Esophagus muscularis mucosa (tissue), 3 donors: ENCODE data around the gene CDCA7.

Source experiments
- POLR2AphosphoS5 ChIP-seq, 2 donors: sonication (generic); formaldehyde crosslinking; IDR thresholded peaks; one replicate each; pipeline ENCODE4 v1.6.1; 2017; ENCODE audit warnings: antibody characterized with exemption in 2 of 2
- TF ChIP-seq, protein P1 (sequence below), 3 experiments: fragments of 200-600 bp in 2 of 3; fragments of 450-650 bp in 1 of 3; sonication (generic) in 2 of 3; IDR thresholded peaks; one replicate each; pipeline ENCODE4 v1.5.1; 2017 to 2019; ENCODE audit warnings: antibody characterized with exemption in 3 of 3, mild to moderate bottlenecking in 2 of 3, moderate library complexity in 1 of 3

DNA sequence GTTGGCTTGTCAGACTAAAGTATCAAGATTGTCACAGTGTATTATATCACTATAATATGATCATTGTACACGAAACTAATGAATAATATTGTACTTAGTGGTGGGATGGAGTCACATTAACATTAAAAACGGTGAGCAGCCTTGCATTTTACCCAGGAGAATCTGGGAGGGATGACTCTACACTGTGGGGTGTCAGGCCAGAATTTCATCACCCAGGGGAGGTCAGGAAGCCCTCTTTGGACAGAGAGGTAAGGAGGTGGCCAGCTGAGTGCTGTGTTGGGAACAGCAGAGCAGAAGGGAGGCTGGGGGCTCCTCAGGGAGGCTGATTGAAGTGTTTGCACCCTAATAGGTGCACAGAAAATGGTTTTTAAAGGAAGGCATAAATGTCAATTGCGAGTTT lies 33.0 kb downstream of the CDCA7 start:
- TF ChIP-seq, protein P1, sequence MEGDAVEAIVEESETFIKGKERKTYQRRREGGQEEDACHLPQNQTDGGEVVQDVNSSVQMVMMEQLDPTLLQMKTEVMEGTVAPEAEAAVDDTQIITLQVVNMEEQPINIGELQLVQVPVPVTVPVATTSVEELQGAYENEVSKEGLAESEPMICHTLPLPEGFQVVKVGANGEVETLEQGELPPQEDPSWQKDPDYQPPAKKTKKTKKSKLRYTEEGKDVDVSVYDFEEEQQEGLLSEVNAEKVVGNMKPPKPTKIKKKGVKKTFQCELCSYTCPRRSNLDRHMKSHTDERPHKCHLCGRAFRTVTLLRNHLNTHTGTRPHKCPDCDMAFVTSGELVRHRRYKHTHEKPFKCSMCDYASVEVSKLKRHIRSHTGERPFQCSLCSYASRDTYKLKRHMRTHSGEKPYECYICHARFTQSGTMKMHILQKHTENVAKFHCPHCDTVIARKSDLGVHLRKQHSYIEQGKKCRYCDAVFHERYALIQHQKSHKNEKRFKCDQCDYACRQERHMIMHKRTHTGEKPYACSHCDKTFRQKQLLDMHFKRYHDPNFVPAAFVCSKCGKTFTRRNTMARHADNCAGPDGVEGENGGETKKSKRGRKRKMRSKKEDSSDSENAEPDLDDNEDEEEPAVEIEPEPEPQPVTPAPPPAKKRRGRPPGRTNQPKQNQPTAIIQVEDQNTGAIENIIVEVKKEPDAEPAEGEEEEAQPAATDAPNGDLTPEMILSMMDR (IDR thresholded peaks at IDR 0.05): no peak
- no peak for TF ChIP-seq POLR2AphosphoS5 (IDR thresholded peaks at IDR 0.05)
